K562 (cell line): ENCODE measurements around the gene NRF1. TPM values are rescaled to one million over a fixed set of nuclear protein-coding genes. Genes with fewer than 3 reads are reported as not detected.

Experiments
- CBX2 ChIP-seq: fragments of 200-600 bp; sonication (generic); IDR thresholded peaks from one replicate; pipeline ENCODE4 v1.6.1; 2012; ENCODE audit warnings: mild to moderate bottlenecking, low read length, inconsistent platforms; ENCODE audit not compliant: insufficient read depth, poor library complexity, severe bottlenecking
- CHD2 ChIP-seq: IDR thresholded peaks from 2 replicates; pipeline ENCODE4 v1.6.1; 2011; ENCODE audit warnings: low read depth, low read length
- ELF1 ChIP-seq: fragments of 200-800 bp; sonication (Bioruptor generic); IDR thresholded peaks from 2 replicates; pipeline ENCODE4 v1.6.1; 2016; ENCODE audit warnings: missing genetic modification characterization, missing compliant biosample characterization
- FOXA3 ChIP-seq, 2 experiments: fragments of 450-650 bp in 1 of 2; sonication (generic) in 1 of 2; formaldehyde crosslinking; IDR thresholded peaks in 1 of 2; conservative IDR thresholded peaks in 1 of 2; 2 replicates each; pipeline versions ENCODE4 v1.4.0 to v1.8.0; 2020 to 2022; ENCODE audit warnings: mild to moderate bottlenecking in 2 of 2, missing genetic modification reagents in 1 of 2
- GABPB1 ChIP-seq: sonication (generic); formaldehyde crosslinking; IDR thresholded peaks from 2 replicates; pipeline ENCODE4 v1.8.0; 2022; ENCODE audit warnings: mild to moderate bottlenecking, missing genetic modification reagents
- GTF2F1 ChIP-seq: IDR thresholded peaks from 2 replicates; pipeline ENCODE4 v1.6.1; 2011; ENCODE audit warnings: low read depth, low read length, improper control_type of control experiment
- KDM1A ChIP-seq, 2 experiments: fragments of 450-650 bp; IDR thresholded peaks; 2 replicates each; pipeline ENCODE4 v1.6.1; 2016; ENCODE audit warnings: mild to moderate bottlenecking in 2 of 2
- SRF ChIP-seq, 2 experiments: fragments of 250-450, 450-650 bp in 1 of 2; sonication (Bioruptor Pico) in 1 of 2; sonication (generic) in 1 of 2; formaldehyde crosslinking; IDR thresholded peaks; 2 replicates each; pipeline versions ENCODE4 v1.5.0 to v1.5.1; 2020 to 2022; ENCODE audit warnings: mild to moderate bottlenecking in 1 of 2, missing genetic modification reagents in 1 of 2
- SRSF3 ChIP-seq: fragments of 200-400 bp; formaldehyde crosslinking; IDR thresholded peaks from 2 replicates; pipeline ENCODE4 v1.6.1; 2016; ENCODE audit warnings: mild to moderate bottlenecking, low read length, moderate library complexity; ENCODE audit not compliant: insufficient read depth
- TCF7 ChIP-seq: sonication (generic); IDR thresholded peaks from 2 replicates; pipeline ENCODE4 v1.6.1; 2016; ENCODE audit warnings: antibody characterized with exemption, borderline replicate concordance
- XRCC4 ChIP-seq: IDR thresholded peaks from one replicate; pipeline ENCODE4 v1.6.1; 2011; ENCODE audit not compliant: insufficient read depth, insufficient read length; ENCODE audit errors: extremely low read depth
- ZFPM2 ChIP-seq: fragments of 250-450 bp; sonication (Bioruptor Pico); IDR thresholded peaks from 2 replicates; pipeline ENCODE4 v1.5.1; 2022; ENCODE audit warnings: mild to moderate bottlenecking
- ZNF143 ChIP-seq: sonication (generic); formaldehyde crosslinking; IDR thresholded peaks from 2 replicates; pipeline ENCODE4 v1.9.0; 2022; ENCODE audit warnings: mild to moderate bottlenecking, missing genetic modification reagents
- ZNF668 ChIP-seq: fragments of 250-450 bp; sonication (Bioruptor Pico); IDR thresholded peaks from 2 replicates; pipeline ENCODE4 v1.8.0; 2022; ENCODE audit warnings: mild to moderate bottlenecking, inconsistent platforms
- ZNF780A ChIP-seq: fragments of 250-450 bp; sonication (Bioruptor Pico); IDR thresholded peaks from 2 replicates; pipeline ENCODE4 v1.5.0; 2021; ENCODE audit warnings: mild to moderate bottlenecking
- polyA plus RNA-seq, 8 experiments: library from polyadenylated mRNA; depleted of rRNA in 4 of 8; stranded (reverse) in 5 of 8; unstranded in 3 of 8; fragments of >200 nt; fragmentation: Nextera tagmentation in 2 of 8; fragmentation: Illumina TruSeq in 1 of 8; extraction: Ambion mirVana in 2 of 8; extraction: Trizol in 1 of 8; gene quantifications; 2 replicates each; pipeline versions ENCODE4 v1.2.1 to v1.2.3, GENCODE V29; 2011 to 2014; ENCODE audit warnings: inconsistent platforms in 1 of 8, missing spikeins in 1 of 8
- total RNA-seq, 7 experiments: library from RNA; depleted of rRNA in 6 of 7; stranded (reverse); fragments of >200 nt in 6 of 7; fragmentation: Illumina TruSeq in 2 of 7; extraction: Trizol in 2 of 7; gene quantifications; 2 replicates each; pipeline versions ENCODE4 v1.2.1 to v1.2.3, GENCODE V29; 2011 to 2021; ENCODE audit warnings: low replicate concordance in 1 of 7
- TF ChIP-seq, protein P1 (sequence below): fragments of 450-650 bp; formaldehyde crosslinking; IDR thresholded peaks from 2 replicates; pipeline ENCODE4 v1.4.0; 2020; ENCODE audit warnings: mild to moderate bottlenecking
- TF ChIP-seq, protein P2 (sequence below): fragments of 450-650 bp; IDR thresholded peaks from 2 replicates; pipeline ENCODE4 v1.6.1; 2014; ENCODE audit warnings: low read depth, mild to moderate bottlenecking, moderate library complexity, borderline replicate concordance
- TF ChIP-seq, protein P3 (sequence below): sonication (generic); formaldehyde crosslinking; IDR thresholded peaks from 2 replicates; pipeline ENCODE4 v1.8.0; 2023; ENCODE audit warnings: mild to moderate bottlenecking, missing genetic modification reagents
- TF ChIP-seq, protein P4 (sequence below), 2 experiments: fragments of 450-650 bp; conservative IDR thresholded peaks; 2 replicates each; pipeline ENCODE4 v1.6.1; 2017; ENCODE audit warnings: mild to moderate bottlenecking in 2 of 2, moderate library complexity in 2 of 2

Gene NRF1
- total and polyA plus RNA-seq, 9 of the 15 experiments (the other 6 are each of a cell fraction or from before 2014, with no cell fraction given) = 8.6 to 28.8 (median 20.3) TPM

DNA sequence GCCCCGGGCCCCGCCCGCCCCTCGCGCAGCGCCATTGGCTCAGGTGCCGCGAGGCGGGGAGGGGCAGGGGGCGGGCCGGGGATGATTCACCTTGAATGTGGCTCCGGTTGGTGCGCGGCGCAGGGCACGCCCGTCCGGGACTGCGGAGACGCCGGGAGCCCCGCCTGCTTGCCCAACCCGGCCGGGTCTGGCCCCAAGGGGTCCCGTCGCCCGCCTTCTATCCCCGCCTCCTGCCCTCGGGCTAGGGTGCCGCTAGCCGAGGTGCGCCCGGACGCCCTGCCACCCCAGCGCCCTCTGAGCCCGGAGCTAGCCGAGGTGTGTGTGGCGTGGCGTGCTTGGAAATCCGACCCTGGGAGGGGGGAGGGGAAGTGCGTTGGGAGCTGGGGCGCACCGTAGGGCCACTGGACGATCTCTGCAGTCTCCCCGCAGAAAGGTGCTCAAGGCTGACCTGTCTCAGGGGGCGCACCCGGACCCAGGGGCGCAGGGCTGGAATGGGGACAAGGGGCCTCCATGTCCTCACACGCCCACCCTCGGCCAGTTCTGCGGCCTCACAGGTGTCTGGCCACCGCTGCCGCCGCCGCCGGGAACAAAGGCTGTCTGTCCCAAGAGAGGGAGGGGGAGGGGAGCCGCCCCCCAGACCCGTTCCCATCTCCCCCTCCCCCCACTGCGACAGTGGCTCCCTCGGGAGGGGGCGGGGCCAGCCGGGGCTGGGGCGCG lies 168.9 kb downstream of the NRF1 start (continued):
- TF ChIP-seq SRSF3 (no peak), SRF (CRISPR knock-in tag; IDR thresholded peaks at IDR 0.05) (peak in 1 of 2 experiments; percentile 58; a peak in 1 of 4 replicates), ZNF668 (CRISPR knock-in tag) (no peak), KDM1A (IDR thresholded peaks at IDR 0.05) (peak in 1 of 2 experiments; percentile 85; a peak in 1 of 4 replicates), GTF2F1 (no peak), ELF1 (tag) (no peak), CBX2 (no peak), ZNF780A (CRISPR knock-in tag) (no peak), GABPB1 (CRISPR knock-in tag) (peak; percentile 72; the same call in 1 of the 2 replicates), ZNF143 (no peak; the same call in 1 of the 2 replicates), CHD2 (peak; percentile 68), ZFPM2 (CRISPR knock-in tag) (no peak), FOXA3 (CRISPR knock-in tag; conservative IDR thresholded peaks at IDR 0.05 in 1 of 2, IDR thresholded peaks at IDR 0.05 in 1 of 2) (peak in 1 of 2 experiments; percentile 68; a peak in 1 of 4 replicates), TCF7 (no peak), XRCC4 (no peak)
- TF ChIP-seq, protein P1, sequence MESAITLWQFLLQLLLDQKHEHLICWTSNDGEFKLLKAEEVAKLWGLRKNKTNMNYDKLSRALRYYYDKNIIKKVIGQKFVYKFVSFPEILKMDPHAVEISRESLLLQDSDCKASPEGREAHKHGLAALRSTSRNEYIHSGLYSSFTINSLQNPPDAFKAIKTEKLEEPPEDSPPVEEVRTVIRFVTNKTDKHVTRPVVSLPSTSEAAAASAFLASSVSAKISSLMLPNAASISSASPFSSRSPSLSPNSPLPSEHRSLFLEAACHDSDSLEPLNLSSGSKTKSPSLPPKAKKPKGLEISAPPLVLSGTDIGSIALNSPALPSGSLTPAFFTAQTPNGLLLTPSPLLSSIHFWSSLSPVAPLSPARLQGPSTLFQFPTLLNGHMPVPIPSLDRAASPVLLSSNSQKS (CRISPR knock-in tag) = no peak
- TF ChIP-seq, protein P2, sequence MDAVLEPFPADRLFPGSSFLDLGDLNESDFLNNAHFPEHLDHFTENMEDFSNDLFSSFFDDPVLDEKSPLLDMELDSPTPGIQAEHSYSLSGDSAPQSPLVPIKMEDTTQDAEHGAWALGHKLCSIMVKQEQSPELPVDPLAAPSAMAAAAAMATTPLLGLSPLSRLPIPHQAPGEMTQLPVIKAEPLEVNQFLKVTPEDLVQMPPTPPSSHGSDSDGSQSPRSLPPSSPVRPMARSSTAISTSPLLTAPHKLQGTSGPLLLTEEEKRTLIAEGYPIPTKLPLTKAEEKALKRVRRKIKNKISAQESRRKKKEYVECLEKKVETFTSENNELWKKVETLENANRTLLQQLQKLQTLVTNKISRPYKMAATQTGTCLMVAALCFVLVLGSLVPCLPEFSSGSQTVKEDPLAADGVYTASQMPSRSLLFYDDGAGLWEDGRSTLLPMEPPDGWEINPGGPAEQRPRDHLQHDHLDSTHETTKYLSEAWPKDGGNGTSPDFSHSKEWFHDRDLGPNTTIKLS = 0 out of 2 replicates have a peak, but pooled peaks have one; percentile 30
- TF ChIP-seq, protein P3, sequence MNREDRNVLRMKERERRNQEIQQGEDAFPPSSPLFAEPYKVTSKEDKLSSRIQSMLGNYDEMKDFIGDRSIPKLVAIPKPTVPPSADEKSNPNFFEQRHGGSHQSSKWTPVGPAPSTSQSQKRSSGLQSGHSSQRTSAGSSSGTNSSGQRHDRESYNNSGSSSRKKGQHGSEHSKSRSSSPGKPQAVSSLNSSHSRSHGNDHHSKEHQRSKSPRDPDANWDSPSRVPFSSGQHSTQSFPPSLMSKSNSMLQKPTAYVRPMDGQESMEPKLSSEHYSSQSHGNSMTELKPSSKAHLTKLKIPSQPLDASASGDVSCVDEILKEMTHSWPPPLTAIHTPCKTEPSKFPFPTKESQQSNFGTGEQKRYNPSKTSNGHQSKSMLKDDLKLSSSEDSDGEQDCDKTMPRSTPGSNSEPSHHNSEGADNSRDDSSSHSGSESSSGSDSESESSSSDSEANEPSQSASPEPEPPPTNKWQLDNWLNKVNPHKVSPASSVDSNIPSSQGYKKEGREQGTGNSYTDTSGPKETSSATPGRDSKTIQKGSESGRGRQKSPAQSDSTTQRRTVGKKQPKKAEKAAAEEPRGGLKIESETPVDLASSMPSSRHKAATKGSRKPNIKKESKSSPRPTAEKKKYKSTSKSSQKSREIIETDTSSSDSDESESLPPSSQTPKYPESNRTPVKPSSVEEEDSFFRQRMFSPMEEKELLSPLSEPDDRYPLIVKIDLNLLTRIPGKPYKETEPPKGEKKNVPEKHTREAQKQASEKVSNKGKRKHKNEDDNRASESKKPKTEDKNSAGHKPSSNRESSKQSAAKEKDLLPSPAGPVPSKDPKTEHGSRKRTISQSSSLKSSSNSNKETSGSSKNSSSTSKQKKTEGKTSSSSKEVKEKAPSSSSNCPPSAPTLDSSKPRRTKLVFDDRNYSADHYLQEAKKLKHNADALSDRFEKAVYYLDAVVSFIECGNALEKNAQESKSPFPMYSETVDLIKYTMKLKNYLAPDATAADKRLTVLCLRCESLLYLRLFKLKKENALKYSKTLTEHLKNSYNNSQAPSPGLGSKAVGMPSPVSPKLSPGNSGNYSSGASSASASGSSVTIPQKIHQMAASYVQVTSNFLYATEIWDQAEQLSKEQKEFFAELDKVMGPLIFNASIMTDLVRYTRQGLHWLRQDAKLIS (CRISPR knock-in tag) = peak; percentile 73; the same call in 1 of the 2 replicates
- TF ChIP-seq, protein P4, sequence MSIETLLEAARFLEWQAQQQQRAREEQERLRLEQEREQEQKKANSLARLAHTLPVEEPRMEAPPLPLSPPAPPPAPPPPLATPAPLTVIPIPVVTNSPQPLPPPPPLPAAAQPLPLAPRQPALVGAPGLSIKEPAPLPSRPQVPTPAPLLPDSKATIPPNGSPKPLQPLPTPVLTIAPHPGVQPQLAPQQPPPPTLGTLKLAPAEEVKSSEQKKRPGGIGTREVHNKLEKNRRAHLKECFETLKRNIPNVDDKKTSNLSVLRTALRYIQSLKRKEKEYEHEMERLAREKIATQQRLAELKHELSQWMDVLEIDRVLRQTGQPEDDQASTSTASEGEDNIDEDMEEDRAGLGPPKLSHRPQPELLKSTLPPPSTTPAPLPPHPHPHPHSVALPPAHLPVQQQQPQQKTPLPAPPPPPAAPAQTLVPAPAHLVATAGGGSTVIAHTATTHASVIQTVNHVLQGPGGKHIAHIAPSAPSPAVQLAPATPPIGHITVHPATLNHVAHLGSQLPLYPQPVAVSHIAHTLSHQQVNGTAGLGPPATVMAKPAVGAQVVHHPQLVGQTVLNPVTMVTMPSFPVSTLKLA (conservative IDR thresholded peaks at IDR 0.05) = peak; percentile 77 to 84; a peak in 2 of 4 replicates
